H9 (cell line): ENCODE measurements around the gene PRSS27. TPM values are rescaled to one million over a fixed set of nuclear protein-coding genes. Genes with fewer than 3 reads are reported as not detected.

Experiments
- DNase-seq: peaks from one replicate; pipeline ENCODE4 v3.0.0-alpha.2; 2017
- H2AFZ ChIP-seq: one replicate; pipeline ENCODE4 v1.6.1; 2013; ENCODE audit warnings: mild to moderate bottlenecking, low read length, control low read depth, moderate library complexity
- H2AK5ac ChIP-seq: 2 replicates; pipeline ENCODE4 v1.6.1; 2013; ENCODE audit warnings: low read length, control low read depth, mixed read lengths; ENCODE audit not compliant: insufficient read length
- H2BK120ac ChIP-seq: one replicate; pipeline ENCODE4 v1.6.1; 2013; ENCODE audit warnings: low read depth, mild to moderate bottlenecking, low read length, control low read depth, inconsistent platforms; ENCODE audit not compliant: poor library complexity, severe bottlenecking
- H2BK12ac ChIP-seq: 2 replicates; pipeline ENCODE4 v1.6.1; 2013; ENCODE audit warnings: low read length, control low read depth, mixed read lengths, low read depth; ENCODE audit not compliant: insufficient read length
- H2BK15ac ChIP-seq: 2 replicates; pipeline ENCODE4 v1.6.1; 2013; ENCODE audit warnings: low read depth, low read length, control low read depth
- H2BK20ac ChIP-seq: one replicate; pipeline ENCODE4 v1.6.1; 2013; ENCODE audit warnings: low read depth, mild to moderate bottlenecking, low read length, control low read depth, inconsistent platforms; ENCODE audit not compliant: poor library complexity, severe bottlenecking
- H2BK5ac ChIP-seq: 2 replicates; pipeline ENCODE4 v1.6.1; 2013; ENCODE audit warnings: low read length, control low read depth, mixed read lengths; ENCODE audit not compliant: insufficient read length
- H3K14ac ChIP-seq: 2 replicates; pipeline ENCODE4 v1.6.1; 2013; ENCODE audit warnings: low read length, control low read depth; ENCODE audit not compliant: insufficient read depth
- H3K18ac ChIP-seq: 2 replicates; pipeline ENCODE4 v1.6.1; 2013; ENCODE audit warnings: low read depth, mild to moderate bottlenecking, mixed read lengths, low read length, control low read depth; ENCODE audit not compliant: insufficient read length
- H3K23ac ChIP-seq: 2 replicates; pipeline ENCODE4 v1.6.1; 2013; ENCODE audit warnings: low read length, control low read depth, mixed read lengths, low read depth; ENCODE audit not compliant: insufficient read length
- H3K23me2 ChIP-seq: 2 replicates; pipeline ENCODE4 v1.6.1; 2013; ENCODE audit warnings: low read depth, mild to moderate bottlenecking, mixed read lengths, low read length, control low read depth; ENCODE audit not compliant: insufficient read length, poor library complexity, severe bottlenecking
- H3K27ac ChIP-seq: 2 replicates; pipeline ENCODE4 v1.5.1; 2013; ENCODE audit warnings: low read length, control low read depth, mixed read lengths, low read depth; ENCODE audit not compliant: insufficient read length
- H3K27me3 ChIP-seq: 2 replicates; pipeline ENCODE4 v1.6.1; 2013; ENCODE audit warnings: low read length, control low read depth, inconsistent platforms; ENCODE audit not compliant: insufficient read depth
- H3K4ac ChIP-seq: 2 replicates; pipeline ENCODE4 v1.6.1; 2013; ENCODE audit warnings: low read depth, mild to moderate bottlenecking, control low read depth, inconsistent platforms, low read length, moderate library complexity
- H3K4me1 ChIP-seq: 2 replicates; pipeline ENCODE4 v1.6.1; 2013; ENCODE audit warnings: low read length, control low read depth, inconsistent platforms; ENCODE audit not compliant: insufficient read depth
- H3K4me2 ChIP-seq: 2 replicates; pipeline ENCODE4 v1.6.1; 2013; ENCODE audit warnings: low read length, control low read depth, mixed read lengths; ENCODE audit not compliant: insufficient read length, insufficient read depth
- H3K56ac ChIP-seq: 2 replicates; pipeline ENCODE4 v1.6.1; 2013; ENCODE audit warnings: low read depth, mild to moderate bottlenecking, mixed read lengths, low read length, control low read depth; ENCODE audit not compliant: insufficient read length
- H3K79me1 ChIP-seq: 2 replicates; pipeline ENCODE4 v1.6.1; 2013; ENCODE audit warnings: low read depth, mild to moderate bottlenecking, moderate library complexity, low read length, control low read depth, inconsistent platforms; ENCODE audit not compliant: insufficient read depth, poor library complexity, severe bottlenecking
- H3K79me2 ChIP-seq: 2 replicates; pipeline ENCODE4 v1.6.1; 2013; ENCODE audit warnings: low read length, control low read depth, inconsistent platforms; ENCODE audit not compliant: insufficient read depth
- H3K9ac ChIP-seq: 2 replicates; pipeline ENCODE4 v1.6.1; 2013; ENCODE audit warnings: low read length, control low read depth, mixed read lengths; ENCODE audit not compliant: insufficient read length; ENCODE audit errors: extremely low read depth
- H3K9me3 ChIP-seq: one replicate; pipeline ENCODE4 v1.6.1; 2013; ENCODE audit warnings: low read depth, low read length, inconsistent platforms; ENCODE audit not compliant: control insufficient read depth
- H3T11ph ChIP-seq: one replicate; pipeline ENCODE4 v1.6.1; 2013; ENCODE audit warnings: mild to moderate bottlenecking, low read length, control low read depth, inconsistent platforms
- H4K20me1 ChIP-seq: one replicate; pipeline ENCODE4 v1.6.1; 2013; ENCODE audit not compliant: control insufficient read depth, insufficient read length, insufficient read depth
- H4K5ac ChIP-seq: 2 replicates; pipeline ENCODE4 v1.6.1; 2013; ENCODE audit warnings: low read depth, mild to moderate bottlenecking, mixed read lengths, low read length, control low read depth; ENCODE audit not compliant: insufficient read length
- H4K8ac ChIP-seq: replicated peaks from 2 replicates; pipeline ENCODE4 v1.6.1; 2013; ENCODE audit warnings: low read length, control low read depth, mixed read lengths, low read depth; ENCODE audit not compliant: insufficient read length
- H4K91ac ChIP-seq: 2 replicates; pipeline ENCODE4 v1.6.1; 2013; ENCODE audit warnings: low read depth, mild to moderate bottlenecking, moderate library complexity, mixed read lengths, low read length, control low read depth; ENCODE audit not compliant: insufficient read length
- H3K27ac Mint-ChIP-seq, 3 experiments: 2 replicates in 2 of 3; 3 replicates in 1 of 3; pipeline ENCODE4 v1.8.0; 2020 to 2021; ENCODE audit warnings: mixed read lengths in 3 of 3, mild to moderate bottlenecking in 1 of 3, moderate library complexity in 1 of 3
- H3K27me3 Mint-ChIP-seq: 2 replicates; pipeline ENCODE4 v1.8.0; 2021; ENCODE audit warnings: low read depth, mild to moderate bottlenecking, moderate library complexity, mixed read lengths
- H3K36me3 Mint-ChIP-seq, 3 experiments: 2 replicates in 2 of 3; 3 replicates in 1 of 3; pipeline ENCODE4 v1.8.0; 2020 to 2021; ENCODE audit warnings: low read depth in 3 of 3, mixed read lengths in 3 of 3; ENCODE audit not compliant: insufficient read depth in 1 of 3
- H3K4me1 Mint-ChIP-seq, 2 experiments: 2 replicates each; pipeline ENCODE4 v1.8.0; 2020; ENCODE audit warnings: mixed read lengths in 2 of 2
- H3K4me3 Mint-ChIP-seq, 2 experiments: 2 replicates in 1 of 2; 3 replicates in 1 of 2; pipeline ENCODE4 v1.8.0; 2020 to 2021; ENCODE audit warnings: mild to moderate bottlenecking in 2 of 2, mixed read lengths in 2 of 2, moderate library complexity in 1 of 2
- H3K9me3 Mint-ChIP-seq, 2 experiments: 2 replicates in 1 of 2; 3 replicates in 1 of 2; pipeline ENCODE4 v1.8.0; 2020; ENCODE audit warnings: mild to moderate bottlenecking in 2 of 2, mixed read lengths in 2 of 2, moderate library complexity in 1 of 2
- WGBS: extraction: QIAGEN DNeasy Blood & Tissue Kit; methylation state at CpG from one replicate; pipeline ENCODE4 v1.1.7; 2013; ENCODE audit warnings: missing lambda C conversion rate, low lambda C conversion rate, mixed read lengths; ENCODE audit not compliant: insufficient read length; ENCODE audit errors: extremely low coverage; 5-methylcytosine and 5-hydroxymethylcytosine counted together
- total RNA-seq: library from RNA; stranded (reverse); gene quantifications from 2 replicates; pipeline ENCODE4 v1.2.1, GENCODE V29; 2021
- TF ChIP-seq, protein P1 (sequence below): fragments of 200-600 bp; sonication (generic); conservative IDR thresholded peaks from 3 replicates; pipeline ENCODE4 v1.8.0; 2021; ENCODE audit warnings: antibody characterized with exemption, mild to moderate bottlenecking

PRSS27 gene
- total RNA-seq, 1 experiment from 2014 or later = 5.0 TPM

DNA sequence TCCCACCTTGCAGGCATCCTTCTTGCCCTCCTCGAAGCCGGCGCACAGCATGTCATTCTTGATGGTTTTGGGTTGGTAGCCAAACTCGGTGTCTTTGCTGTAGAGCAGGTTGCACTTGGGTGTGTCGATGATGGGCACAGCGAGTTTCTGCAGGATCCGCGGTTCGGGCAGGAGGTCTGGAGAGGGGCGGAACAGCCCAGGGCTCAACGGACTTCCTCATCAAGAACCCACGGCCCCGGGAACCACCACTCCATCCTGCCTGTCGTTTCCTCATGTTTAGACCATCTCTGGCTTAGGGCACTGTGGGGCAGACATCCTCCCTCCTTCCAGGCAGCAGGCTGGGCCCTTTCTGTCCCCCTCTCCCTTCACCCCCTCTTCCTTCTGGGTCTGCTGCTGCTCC, 6.5 kb downstream of the PRSS27 start:
- H3K27me3 ChIP-seq = no peaks in the 10 kb centered on the region
- no CpG with 5 or more reads among the region's 14 CpGs for WGBS
- H2AFZ ChIP-seq = no peak overlapping the region
- no peak overlapping the region for H3K4me2 ChIP-seq
- H3K79me1 ChIP-seq = no peaks in the 10 kb centered on the region
- no peak overlapping the region for H3K56ac ChIP-seq
- no peak overlapping the region for H3K4ac ChIP-seq
- Mint-ChIP-seq H3K4me3 (no peak overlapping the region), H3K9me3 (no peaks in the 10 kb centered on the region), H3K36me3 (peaks cover 0 to 1% (median under 1%) of the 10 kb centered on the region in 3 experiments; a peak in 3 of 7 replicates), H3K27ac (no peak overlapping the region), H3K27me3 (peaks cover 2% of the 10 kb centered on the region), H3K4me1 (peaks cover 3 to 9% of the 10 kb centered on the region in 2 experiments; a peak in 3 of 4 replicates)
- no peak overlapping the region for H4K8ac ChIP-seq
- H2AK5ac ChIP-seq = no peak overlapping the region
- no peaks in the 10 kb centered on the region for H3K79me2 ChIP-seq
- no peak overlapping the region for H2BK15ac ChIP-seq
- H3K18ac ChIP-seq = no peak overlapping the region
- TF ChIP-seq, protein P1, sequence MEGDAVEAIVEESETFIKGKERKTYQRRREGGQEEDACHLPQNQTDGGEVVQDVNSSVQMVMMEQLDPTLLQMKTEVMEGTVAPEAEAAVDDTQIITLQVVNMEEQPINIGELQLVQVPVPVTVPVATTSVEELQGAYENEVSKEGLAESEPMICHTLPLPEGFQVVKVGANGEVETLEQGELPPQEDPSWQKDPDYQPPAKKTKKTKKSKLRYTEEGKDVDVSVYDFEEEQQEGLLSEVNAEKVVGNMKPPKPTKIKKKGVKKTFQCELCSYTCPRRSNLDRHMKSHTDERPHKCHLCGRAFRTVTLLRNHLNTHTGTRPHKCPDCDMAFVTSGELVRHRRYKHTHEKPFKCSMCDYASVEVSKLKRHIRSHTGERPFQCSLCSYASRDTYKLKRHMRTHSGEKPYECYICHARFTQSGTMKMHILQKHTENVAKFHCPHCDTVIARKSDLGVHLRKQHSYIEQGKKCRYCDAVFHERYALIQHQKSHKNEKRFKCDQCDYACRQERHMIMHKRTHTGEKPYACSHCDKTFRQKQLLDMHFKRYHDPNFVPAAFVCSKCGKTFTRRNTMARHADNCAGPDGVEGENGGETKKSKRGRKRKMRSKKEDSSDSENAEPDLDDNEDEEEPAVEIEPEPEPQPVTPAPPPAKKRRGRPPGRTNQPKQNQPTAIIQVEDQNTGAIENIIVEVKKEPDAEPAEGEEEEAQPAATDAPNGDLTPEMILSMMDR = no peak
- no peak overlapping the region for H2BK5ac ChIP-seq
- no peak overlapping the region for H2BK120ac ChIP-seq
- H2BK20ac ChIP-seq = no peak overlapping the region
- H3K14ac ChIP-seq = no peak overlapping the region
- no peak overlapping the region for H2BK12ac ChIP-seq
- no peak overlapping the region for H3K27ac ChIP-seq
- H4K20me1 ChIP-seq = no peaks in the 10 kb centered on the region
- DNase-seq = no peak
- no peaks in the 10 kb centered on the region; the same call in 1 of the 2 replicates for H3K4me1 ChIP-seq
- no peak overlapping the region for H3K9ac ChIP-seq
- no peak overlapping the region for H3K23ac ChIP-seq
- H4K5ac ChIP-seq = no peak overlapping the region
- H3K23me2 ChIP-seq = no peaks in the 10 kb centered on the region
- no peaks in the 10 kb centered on the region for H3K9me3 ChIP-seq
- H4K91ac ChIP-seq = no peak overlapping the region
- no peak overlapping the region for H3T11ph ChIP-seq
